Effector CD8-positive, alpha-beta T cell (primary cell): ENCODE data around the gene NTN1.

Experiments used
- DNase-seq: peaks from one replicate; lab custom pipeline; 2025; lab: John Stamatoyannopoulos, UW

NTN1 gene

GRCh38 chr17:9195961-9196670 is 174.8 kb downstream of the NTN1 start:
- DNase-seq = no peak

- no peak for DNase-seq
Measured at GRCh38 chr17:9199571-9200551, 178.6 kb downstream of the NTN1 start.

GRCh38 chr17:9200699-9201359 is 179.5 kb downstream of the NTN1 start:
- no peak for DNase-seq

- no peak for DNase-seq
Measured at GRCh38 chr17:9202532-9202931, 181.2 kb downstream of the NTN1 start.

- DNase-seq = no peak
Measured at GRCh38 chr17:9203771-9204425, 182.6 kb downstream of the NTN1 start.

GRCh38 chr17:9204637-9205329 is 183.5 kb downstream of the NTN1 start:
- DNase-seq = no peak

GRCh38 chr17:9205520-9206409 is 184.5 kb downstream of the NTN1 start:
- DNase-seq = no peak

- no peak for DNase-seq
Measured at GRCh38 chr17:9206410-9206703, 185.0 kb downstream of the NTN1 start.

- no peak for DNase-seq
Measured at GRCh38 chr17:9206741-9207332, 185.5 kb downstream of the NTN1 start.

- no peak for DNase-seq
Measured at GRCh38 chr17:9208381-9209105, 187.2 kb downstream of the NTN1 start.

- DNase-seq = no peak
Measured at GRCh38 chr17:9209347-9209746, 188.0 kb downstream of the NTN1 start.

GRCh38 chr17:9209781-9210370 is 188.6 kb downstream of the NTN1 start:
- DNase-seq = no peak

- DNase-seq = no peak
Measured at GRCh38 chr17:9211133-9211765, 189.9 kb downstream of the NTN1 start.

- no peak for DNase-seq
Measured at GRCh38 chr17:9212376-9213302, 191.3 kb downstream of the NTN1 start.

- no peak for DNase-seq
Measured at GRCh38 chr17:9213303-9213640, 192.0 kb downstream of the NTN1 start.

- no peak for DNase-seq
Measured at GRCh38 chr17:9215465-9215864, 194.2 kb downstream of the NTN1 start.
